Fibroblast of lung (primary cell): ENCODE measurements around the gene TCEA3. TPM values are rescaled to one million over a fixed set of nuclear protein-coding genes. Genes with fewer than 3 reads are reported as not detected.
A peak's percentile ranks its signal among the peaks of the same experiment; 100 is the strongest.

ENCODE experiments used
- DNase-seq, 2 donors: peaks; one replicate each; pipeline versions ENCODE4 v3.0.0 to v3.0.0-alpha.2; 2010; ENCODE audit warnings: low read depth in 2 of 2
- H2AFZ ChIP-seq: 2 replicates; pipeline ENCODE4 v1.5.1; 2012; ENCODE audit warnings: low read length, control low read depth, inconsistent platforms
- H3K27ac ChIP-seq: 2 replicates; pipeline ENCODE4 v1.5.1; 2011; ENCODE audit warnings: low read length, control low read depth; ENCODE audit not compliant: insufficient read depth
- H3K27me3 ChIP-seq: 2 replicates; pipeline ENCODE4 v1.5.1; 2011; ENCODE audit warnings: mild to moderate bottlenecking, low read length; ENCODE audit not compliant: control insufficient read depth, insufficient read depth
- H3K36me3 ChIP-seq: 2 replicates; pipeline ENCODE4 v1.5.1; 2011; ENCODE audit warnings: low read length; ENCODE audit not compliant: control insufficient read depth, insufficient read depth
- H3K4me1 ChIP-seq: 2 replicates; pipeline ENCODE4 v1.5.1; 2011; ENCODE audit warnings: low read length; ENCODE audit not compliant: control insufficient read depth, insufficient read depth; ENCODE audit errors: extremely low read depth
- H3K4me2 ChIP-seq: 2 replicates; pipeline ENCODE4 v1.5.1; 2011; ENCODE audit warnings: low read length, control low read depth; ENCODE audit not compliant: insufficient read depth; ENCODE audit errors: extremely low read depth
- H3K4me3 ChIP-seq, 4 experiments: fragments of 200-600 bp in 1 of 4; sonication (generic) in 1 of 4; replicated peaks in 1 of 4; 2 replicates each; pipeline ENCODE4 v1.5.1; 2011 to 2016; ENCODE audit warnings: low read length in 4 of 4, low read depth in 3 of 4, mild to moderate bottlenecking in 3 of 4, control low read depth in 2 of 4, inconsistent platforms in 1 of 4, mixed read lengths in 1 of 4; ENCODE audit not compliant: insufficient read depth in 1 of 4; ENCODE audit errors: control extremely low read depth in 1 of 4
- H3K79me2 ChIP-seq: 2 replicates; pipeline ENCODE4 v1.5.1; 2012; ENCODE audit warnings: mild to moderate bottlenecking, low read length, inconsistent platforms; ENCODE audit not compliant: control insufficient read depth, insufficient read depth
- H3K9ac ChIP-seq: 2 replicates; pipeline ENCODE4 v1.5.1; 2011; ENCODE audit warnings: mild to moderate bottlenecking, low read length, control low read depth; ENCODE audit not compliant: insufficient read depth
- H3K9me3 ChIP-seq: 2 replicates; pipeline ENCODE4 v1.5.1; 2012; ENCODE audit warnings: low read depth, low read length; ENCODE audit not compliant: control insufficient read depth, insufficient read depth
- H4K20me1 ChIP-seq: 2 replicates; pipeline ENCODE4 v1.5.1; 2011; ENCODE audit warnings: low read length; ENCODE audit not compliant: control insufficient read depth, insufficient read depth; ENCODE audit errors: extremely low read depth
- EZH2 ChIP-seq: IDR thresholded peaks from 2 replicates; pipeline ENCODE4 v1.5.1; 2012; ENCODE audit warnings: low read length, control low read depth, mild to moderate bottlenecking; ENCODE audit errors: missing control alignments
- polyA plus RNA-seq, 2 donors: library from polyadenylated mRNA; depleted of rRNA in 1 of 2; stranded (reverse) in 1 of 2; unstranded in 1 of 2; fragments of >200 nt; gene quantifications; 2 replicates each; pipeline ENCODE4 v1.2.1, GENCODE V29; 2011 to 2012; ENCODE audit warnings: missing spikeins in 1 of 2
- total RNA-seq: library from RNA; depleted of rRNA; stranded (reverse); fragments of >200 nt; gene quantifications from 2 replicates; pipeline ENCODE4 v1.2.1, GENCODE V29; 2014
- TF ChIP-seq, protein P1 (sequence below), 2 donors: IDR thresholded peaks in 1 of 2; conservative IDR thresholded peaks in 1 of 2; 1 replicate in 1 of 2; 2 replicates in 1 of 2; pipeline ENCODE4 v1.5.1; 2011 to 2012; ENCODE audit warnings: low read length in 2 of 2, control low read depth in 1 of 2, inconsistent platforms in 1 of 2, low read depth in 1 of 2, mild to moderate bottlenecking in 1 of 2

The TCEA3 gene
- total and polyA plus RNA-seq, 2 donors (not counting 1 experiment from before 2014, with no cell fraction given), result 12.3 to 44.6 TPM

DNA sequence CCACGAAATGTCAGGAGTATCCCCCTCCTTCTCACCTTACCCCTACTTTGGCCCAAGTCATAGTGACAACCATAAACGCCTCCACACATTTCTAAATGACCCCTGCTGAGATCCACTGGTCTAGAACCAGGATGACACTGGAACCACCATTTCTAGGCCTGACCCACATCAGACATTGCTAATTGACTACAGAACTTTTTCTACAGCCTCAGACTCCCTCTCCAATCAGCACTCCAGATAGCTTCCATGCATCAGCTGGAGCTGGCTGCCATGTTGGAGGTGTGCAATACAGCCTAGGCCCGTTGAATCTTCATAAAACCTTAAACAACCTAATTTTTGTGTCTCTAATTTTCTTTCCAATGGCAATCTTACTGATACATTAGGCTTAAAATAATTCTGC is 18.6 kb downstream of the TCEA3 start:
- no peak overlapping the region for H3K27ac ChIP-seq
- H3K4me1 ChIP-seq, result peaks cover 11% of the 10 kb centered on the region
- TF ChIP-seq, protein P1, sequence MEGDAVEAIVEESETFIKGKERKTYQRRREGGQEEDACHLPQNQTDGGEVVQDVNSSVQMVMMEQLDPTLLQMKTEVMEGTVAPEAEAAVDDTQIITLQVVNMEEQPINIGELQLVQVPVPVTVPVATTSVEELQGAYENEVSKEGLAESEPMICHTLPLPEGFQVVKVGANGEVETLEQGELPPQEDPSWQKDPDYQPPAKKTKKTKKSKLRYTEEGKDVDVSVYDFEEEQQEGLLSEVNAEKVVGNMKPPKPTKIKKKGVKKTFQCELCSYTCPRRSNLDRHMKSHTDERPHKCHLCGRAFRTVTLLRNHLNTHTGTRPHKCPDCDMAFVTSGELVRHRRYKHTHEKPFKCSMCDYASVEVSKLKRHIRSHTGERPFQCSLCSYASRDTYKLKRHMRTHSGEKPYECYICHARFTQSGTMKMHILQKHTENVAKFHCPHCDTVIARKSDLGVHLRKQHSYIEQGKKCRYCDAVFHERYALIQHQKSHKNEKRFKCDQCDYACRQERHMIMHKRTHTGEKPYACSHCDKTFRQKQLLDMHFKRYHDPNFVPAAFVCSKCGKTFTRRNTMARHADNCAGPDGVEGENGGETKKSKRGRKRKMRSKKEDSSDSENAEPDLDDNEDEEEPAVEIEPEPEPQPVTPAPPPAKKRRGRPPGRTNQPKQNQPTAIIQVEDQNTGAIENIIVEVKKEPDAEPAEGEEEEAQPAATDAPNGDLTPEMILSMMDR (conservative IDR thresholded peaks at IDR 0.05 in 1 of 2, IDR thresholded peaks at IDR 0.05 in 1 of 2; ENCODE audit: low read depth in 1 of 2, low read length in 2 of 2), result no peak
- no peak for TF ChIP-seq EZH2
- no peak for DNase-seq
- H3K4me3 ChIP-seq, result no peak overlapping the region
- H3K9ac ChIP-seq, result no peak overlapping the region
- H2AFZ ChIP-seq, result no peak overlapping the region
- H3K4me2 ChIP-seq, result no peak overlapping the region
- H3K36me3 ChIP-seq, result no peaks in the 10 kb centered on the region
- H3K79me2 ChIP-seq, result no peaks in the 10 kb centered on the region
- no peaks in the 10 kb centered on the region for H4K20me1 ChIP-seq
- no peaks in the 10 kb centered on the region for H3K27me3 ChIP-seq
- no peaks in the 10 kb centered on the region for H3K9me3 ChIP-seq

DNA sequence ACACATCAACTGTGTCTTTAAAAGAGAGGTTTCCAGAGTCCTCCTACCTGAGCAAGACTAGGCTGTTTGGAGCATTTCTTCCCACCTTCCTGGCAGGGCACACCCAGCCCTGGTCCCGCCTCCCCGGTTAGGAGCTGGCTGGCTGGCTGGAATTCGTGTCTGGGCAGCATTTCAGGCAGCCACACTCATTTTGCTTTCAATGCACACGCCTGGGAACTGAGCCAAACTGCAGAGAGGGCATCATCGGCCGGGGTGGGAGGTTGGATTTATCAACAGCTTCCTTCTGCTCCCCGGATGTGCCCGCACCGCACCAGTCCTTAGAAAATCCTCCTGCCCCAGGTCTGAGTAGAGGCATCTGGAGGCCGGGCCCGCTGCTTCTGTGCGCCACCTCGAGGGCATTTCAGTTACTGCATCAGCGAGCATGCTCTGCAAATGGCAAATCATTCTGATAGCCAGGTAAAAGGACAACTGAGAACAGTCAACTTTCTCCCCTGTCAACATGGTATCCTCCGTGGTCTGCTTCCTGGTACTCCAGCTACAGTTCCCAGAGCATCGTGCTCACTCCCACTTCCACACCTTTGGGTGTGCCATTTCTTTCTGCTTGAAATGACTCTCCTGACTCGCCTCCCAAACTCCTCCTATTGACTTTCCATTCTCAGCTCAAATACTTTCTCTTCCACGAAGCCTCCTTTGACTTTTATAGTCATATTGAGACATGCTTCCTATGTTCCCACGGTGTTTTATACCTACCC is 20.6 kb downstream of the TCEA3 start:
- H3K9me3 ChIP-seq, result no peaks in the 10 kb centered on the region
- H3K27ac ChIP-seq, result peak overlapping the region; percentile 55
- no peaks in the 10 kb centered on the region for H3K27me3 ChIP-seq
- H3K9ac ChIP-seq, result no peak overlapping the region
- no peaks in the 10 kb centered on the region for H3K79me2 ChIP-seq
- H2AFZ ChIP-seq, result peak overlapping the region; percentile 27
- no peaks in the 10 kb centered on the region for H3K36me3 ChIP-seq
- no peak for TF ChIP-seq EZH2
- TF ChIP-seq, protein P1 (conservative IDR thresholded peaks at IDR 0.05 in 1 of 2, IDR thresholded peaks at IDR 0.05 in 1 of 2; ENCODE audit: low read depth in 1 of 2, low read length in 2 of 2), result peak; percentile 90 to 94
- no peak overlapping the region for H3K4me3 ChIP-seq
- H3K4me1 ChIP-seq, result peaks cover 13% of the 10 kb centered on the region
- DNase-seq, result peak; percentile 94 to 95
- H4K20me1 ChIP-seq, result no peaks in the 10 kb centered on the region
- H3K4me2 ChIP-seq, result peak overlapping the region; percentile 62

DNA sequence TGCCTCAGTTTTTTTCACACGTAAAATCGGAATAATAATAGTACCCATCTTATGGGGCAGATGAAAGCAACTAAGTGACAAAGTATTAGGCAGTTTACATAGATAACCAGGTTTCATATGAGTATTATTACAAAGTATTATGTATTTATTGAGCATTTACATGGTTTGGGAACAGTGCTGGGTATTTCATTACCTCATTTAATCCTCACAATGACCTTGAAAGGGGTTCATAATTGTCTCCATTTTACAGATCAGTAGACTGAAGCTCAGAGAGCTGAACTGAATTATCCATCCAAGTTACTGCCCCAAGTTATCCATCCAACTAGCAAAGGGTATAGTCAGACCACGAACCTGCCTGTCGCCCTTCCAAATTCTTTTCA is 21.2 kb downstream of the TCEA3 start:
- no peak for DNase-seq
- H3K79me2 ChIP-seq, result no peaks in the 10 kb centered on the region
- no peaks in the 10 kb centered on the region for H4K20me1 ChIP-seq
- no peaks in the 10 kb centered on the region for H3K9me3 ChIP-seq
- peaks cover 13% of the 10 kb centered on the region for H3K4me1 ChIP-seq
- no peak overlapping the region for H2AFZ ChIP-seq
- peak overlapping the region; percentile 55 for H3K27ac ChIP-seq
- H3K4me2 ChIP-seq, result peak overlapping the region; percentile 51
- no peaks in the 10 kb centered on the region for H3K27me3 ChIP-seq
- H3K9ac ChIP-seq, result no peak overlapping the region
- no peak overlapping the region for H3K4me3 ChIP-seq
- no peaks in the 10 kb centered on the region for H3K36me3 ChIP-seq
- TF ChIP-seq, protein P1 (conservative IDR thresholded peaks at IDR 0.05 in 1 of 2, IDR thresholded peaks at IDR 0.05 in 1 of 2; ENCODE audit: low read depth in 1 of 2, low read length in 2 of 2), result no peak
- no peak for TF ChIP-seq EZH2
